HuH-7.5 (cell line): Measurements from ENCODE around the gene HAGHL.

ENCODE experiments used
- DNase-seq: peaks from one replicate; pipeline ENCODE4 v3.0.0; 2011; ENCODE audit warnings: low spot score

HAGHL gene

DNA sequence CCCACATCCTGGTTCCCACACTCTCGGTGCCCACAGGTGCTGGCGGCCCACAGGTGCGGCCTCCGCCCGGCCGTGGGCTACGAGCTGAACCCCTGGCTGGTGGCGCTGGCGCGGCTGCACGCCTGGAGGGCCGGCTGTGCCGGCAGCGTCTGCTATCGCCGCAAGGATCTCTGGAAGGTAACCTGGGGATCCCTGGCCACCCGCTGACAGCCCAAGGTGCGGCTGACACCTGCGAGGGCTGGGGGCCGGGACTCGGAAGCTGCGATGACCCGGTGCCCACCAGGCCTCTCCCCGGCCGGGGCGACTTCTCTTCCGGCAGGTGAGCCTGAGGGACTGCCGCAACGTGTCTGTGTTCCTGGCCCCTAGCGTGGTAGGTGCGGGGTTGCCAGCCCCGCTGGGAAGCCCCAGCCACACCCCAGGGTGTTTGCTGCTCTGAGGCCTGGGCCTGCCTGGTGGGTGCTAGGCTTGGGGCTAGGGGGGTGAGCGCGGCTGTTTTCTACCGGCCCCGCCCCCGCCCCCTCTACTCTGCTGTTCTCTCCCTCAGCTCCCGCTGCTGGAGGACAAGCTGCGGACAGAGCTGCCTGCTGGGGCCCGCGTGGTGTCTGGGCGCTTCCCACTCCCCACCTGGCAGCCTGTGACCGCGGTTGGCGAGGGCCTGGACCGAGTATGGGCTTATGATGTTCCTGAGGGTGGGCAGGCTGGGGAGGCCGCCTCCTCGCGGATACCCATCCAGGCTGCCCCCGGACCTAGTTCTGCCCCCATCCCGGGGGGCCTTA lies 5.0 kb upstream of the HAGHL start:
- no peak for DNase-seq

DNA sequence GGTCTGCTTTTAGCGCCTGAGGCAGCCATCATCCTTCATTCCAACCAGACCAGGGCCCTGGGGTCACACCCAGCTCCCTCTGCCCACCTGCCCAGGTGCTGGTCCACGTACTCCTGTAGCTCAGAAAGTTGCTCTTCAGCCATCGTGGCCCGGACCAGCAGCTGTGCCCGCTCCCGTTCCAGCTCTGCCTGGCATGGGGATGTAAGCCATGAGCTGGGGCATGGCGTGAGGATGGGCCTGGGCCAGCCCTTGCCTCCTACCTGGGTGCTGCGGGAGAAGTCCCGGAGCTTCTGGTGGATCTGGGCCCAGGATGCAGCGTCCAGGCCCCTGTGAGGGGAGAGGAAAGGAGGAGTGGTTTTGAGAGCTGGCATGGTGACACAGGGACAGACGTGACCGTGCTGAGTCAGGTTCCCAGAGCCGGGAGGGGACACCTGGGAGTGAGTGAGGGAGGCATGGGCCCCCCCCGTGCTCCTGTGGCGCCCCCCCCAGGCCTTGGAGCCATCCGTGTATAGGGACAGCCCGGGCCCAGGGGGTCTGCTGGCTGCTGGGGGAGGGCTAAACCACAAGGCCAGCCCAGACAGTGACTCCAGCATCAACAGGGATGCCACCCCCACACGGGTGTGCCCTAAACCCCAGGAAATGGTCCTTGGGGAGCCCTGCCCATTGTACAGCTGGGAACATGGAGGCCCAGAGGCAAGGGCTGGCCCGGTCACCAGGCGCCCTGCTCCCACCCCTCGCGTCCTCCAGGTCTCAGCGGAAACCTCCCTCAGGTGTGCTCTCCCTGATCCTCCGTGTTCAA lies 3.9 kb upstream of the HAGHL start:
- no peak for DNase-seq

DNA sequence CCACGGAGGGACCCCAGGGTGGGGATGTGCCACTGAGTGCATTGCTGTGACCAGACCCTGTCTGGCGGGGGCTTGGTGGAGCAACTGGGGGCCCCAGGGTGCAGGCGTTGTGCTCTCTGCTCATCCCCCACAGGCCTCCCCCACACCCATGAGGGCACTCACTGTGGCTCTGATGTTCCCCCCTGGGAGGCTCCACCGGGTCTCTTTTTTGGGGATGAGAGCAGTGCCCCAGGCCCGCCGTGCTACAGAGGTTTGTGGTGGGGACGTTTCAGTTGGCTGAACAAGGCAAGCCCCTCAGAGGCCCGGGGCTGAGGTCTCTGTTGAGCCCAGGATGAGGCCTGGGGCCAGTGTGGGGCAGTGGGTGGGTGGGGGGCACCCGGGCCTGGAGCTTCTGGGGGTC lies 3.2 kb upstream of the HAGHL start:
- DNase-seq = no peak

DNA sequence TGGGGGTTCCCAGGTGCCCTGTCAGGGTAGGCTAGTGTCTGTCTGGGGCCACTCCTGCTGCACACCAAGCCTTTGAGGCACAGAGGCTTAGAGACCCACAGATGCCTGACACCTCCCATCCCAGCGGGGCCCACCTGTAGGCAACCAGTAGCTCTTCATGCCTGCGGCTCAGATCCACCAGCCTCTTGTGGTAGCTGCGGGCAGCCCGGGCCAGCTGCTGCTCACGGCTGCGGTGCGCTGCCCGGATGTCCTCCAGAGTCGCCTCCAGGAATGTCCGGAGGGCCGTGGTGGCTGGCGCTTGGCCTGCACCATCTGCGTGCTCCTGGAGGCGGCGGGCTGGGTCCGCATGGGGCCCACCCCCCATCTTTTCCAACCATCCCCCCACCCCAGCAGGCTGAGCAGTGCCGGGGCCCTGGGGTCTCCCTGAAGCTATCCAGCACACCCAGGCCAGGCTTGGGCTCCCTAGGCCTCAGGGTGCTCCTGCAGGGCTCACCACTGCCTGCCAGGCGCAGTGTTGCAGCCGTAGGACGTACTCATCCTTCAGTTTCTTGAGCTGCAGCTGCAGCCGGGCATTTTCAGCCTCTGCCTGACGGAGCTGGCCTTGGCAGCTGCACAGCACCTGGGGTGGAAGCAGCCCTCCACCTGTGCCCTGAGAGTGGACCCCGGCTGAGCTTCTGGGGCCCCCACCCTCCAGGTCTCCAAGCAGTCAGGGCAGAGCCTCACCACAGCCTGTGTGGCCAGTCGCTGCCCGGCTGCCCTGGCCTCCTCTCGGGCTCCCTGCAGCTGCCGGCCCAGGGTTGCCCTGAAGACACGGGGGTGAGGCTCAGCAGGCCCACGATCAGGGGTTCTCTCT lies 2.5 kb upstream of the HAGHL start:
- no peak for DNase-seq

DNA sequence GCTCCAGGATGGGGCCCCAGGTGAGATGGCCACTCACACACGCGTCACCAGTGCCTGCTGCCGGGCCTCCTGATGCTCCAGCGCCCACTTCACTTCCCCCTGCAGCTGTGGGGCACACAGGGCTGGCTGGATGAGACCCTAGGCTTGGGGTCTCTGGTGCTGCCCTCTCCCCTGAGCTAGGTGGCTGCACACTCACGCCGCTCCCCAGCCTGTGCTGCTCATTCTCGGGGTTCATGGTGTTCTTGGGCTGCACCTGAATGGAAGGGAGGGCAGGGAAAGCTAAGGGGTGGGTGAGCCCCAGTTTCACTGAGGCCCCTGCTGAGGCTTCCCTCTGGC lies 1.9 kb upstream of the HAGHL start:
- no peak for DNase-seq

DNA sequence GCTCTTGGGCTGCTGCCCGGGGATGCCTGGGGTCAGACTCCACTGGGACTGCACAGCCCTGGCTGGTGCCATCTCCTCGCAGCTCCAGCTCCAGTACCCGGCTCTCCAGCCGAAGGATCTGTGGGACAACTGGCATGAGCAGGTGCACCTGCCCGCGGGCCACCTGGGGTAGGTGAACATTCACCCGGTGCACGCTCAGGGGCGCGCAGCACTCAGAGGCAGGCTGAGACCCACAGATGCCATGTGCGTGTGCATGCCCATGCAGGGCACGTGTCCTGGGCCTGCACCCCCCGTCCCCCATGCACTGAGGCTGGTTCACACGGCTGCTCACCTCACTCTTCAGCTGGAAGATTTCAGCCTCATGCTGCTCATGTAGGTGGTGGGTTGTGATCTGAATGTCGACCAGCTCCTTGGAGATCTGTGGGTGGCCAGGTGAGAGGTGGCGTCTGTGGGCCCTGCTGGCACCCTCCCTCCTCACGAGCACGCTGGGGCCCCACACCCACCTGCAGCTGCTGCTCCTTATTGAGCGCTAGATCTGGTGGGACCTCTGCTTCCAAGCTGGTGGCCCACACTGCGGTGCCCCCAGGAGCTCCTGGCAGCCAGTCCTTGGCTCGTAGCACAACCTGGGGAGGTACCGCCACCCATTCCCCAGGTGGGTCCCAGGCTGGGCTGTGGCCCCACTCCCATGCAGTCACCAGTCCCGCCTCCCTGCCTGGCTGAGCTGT lies 1.3 kb upstream of the HAGHL start:
- DNase-seq = no peak

DNA sequence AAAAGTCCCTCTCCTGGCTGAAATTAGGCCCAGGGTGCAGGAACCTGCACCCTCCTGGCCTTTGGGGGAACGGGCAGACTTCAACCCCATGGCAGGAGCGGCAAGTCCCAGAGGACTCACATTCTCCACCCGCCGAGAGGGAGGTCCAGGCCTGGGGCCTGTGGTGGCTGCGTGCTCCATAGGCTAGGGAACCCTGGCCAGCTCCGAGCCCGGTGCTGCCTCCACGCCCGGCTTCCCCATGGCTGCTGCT lies 793 bp upstream of the HAGHL start:
- no peak for DNase-seq

DNA sequence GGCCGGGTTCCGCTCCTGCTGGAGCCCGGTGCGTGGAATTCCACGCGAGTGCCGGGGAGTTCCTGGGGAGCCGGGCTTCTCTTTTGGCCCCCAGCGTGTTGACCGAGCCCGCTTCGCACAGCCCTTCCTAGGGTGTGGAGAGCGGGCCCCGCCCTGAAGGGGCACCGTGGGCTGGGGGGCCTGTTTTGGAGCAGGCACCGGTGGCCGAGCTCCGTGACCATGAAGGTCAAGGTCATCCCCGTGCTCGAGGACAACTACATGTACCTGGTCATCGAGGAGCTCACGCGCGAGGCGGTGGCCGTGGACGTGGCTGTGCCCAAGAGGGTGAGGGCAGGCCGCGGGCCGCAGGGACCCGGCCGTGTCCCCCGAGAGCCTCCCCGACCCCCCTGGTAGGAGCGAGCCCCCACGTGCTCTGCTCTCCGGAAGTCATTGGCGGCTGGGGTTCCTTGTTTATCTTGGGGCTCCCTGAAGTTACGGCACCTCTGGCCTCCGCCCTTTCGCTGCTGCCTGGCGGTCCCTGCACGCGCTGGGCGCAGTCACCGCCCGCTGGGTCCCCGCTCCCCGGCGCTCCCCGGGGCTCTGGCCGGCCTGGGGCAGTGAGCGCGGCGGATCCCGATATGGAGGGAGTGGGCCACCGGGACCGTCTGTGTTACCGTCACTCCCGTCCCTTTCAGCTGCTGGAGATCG lies 528 bp downstream of the HAGHL start:
- no peak for DNase-seq

DNA sequence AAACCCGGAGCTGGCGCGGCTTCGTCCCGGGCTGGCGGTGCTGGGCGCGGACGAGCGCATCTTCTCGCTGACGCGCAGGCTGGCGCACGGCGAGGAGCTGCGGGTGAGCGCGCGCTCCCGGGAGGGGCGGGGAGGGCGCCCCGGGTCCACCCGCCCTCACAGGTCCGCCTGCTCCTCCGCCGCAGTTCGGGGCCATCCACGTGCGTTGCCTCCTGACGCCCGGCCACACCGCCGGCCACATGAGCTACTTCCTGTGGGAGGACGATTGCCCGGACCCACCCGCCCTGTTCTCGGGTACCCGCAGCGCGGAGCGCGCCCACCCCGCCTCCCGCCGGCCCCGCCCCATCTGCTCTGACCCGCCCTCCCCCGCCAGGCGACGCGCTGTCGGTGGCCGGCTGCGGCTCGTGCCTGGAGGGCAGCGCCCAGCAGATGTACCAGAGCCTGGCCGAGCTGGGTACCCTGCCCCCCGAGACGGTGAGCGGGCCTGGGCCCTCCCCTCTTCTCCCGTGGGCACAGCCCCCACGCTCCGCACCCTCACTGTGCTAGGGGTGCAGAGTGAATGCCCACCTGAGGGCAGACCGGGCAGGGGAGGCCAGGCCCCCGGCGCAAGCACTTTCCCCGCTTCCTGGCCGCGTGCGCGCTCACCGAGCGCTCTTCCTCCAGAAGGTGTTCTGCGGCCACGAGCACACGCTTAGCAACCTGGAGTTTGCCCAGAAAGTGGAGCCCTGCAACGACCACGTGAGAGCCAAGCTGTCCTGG lies 1.4 kb downstream of the HAGHL start:
- peak; percentile 81 for DNase-seq

DNA sequence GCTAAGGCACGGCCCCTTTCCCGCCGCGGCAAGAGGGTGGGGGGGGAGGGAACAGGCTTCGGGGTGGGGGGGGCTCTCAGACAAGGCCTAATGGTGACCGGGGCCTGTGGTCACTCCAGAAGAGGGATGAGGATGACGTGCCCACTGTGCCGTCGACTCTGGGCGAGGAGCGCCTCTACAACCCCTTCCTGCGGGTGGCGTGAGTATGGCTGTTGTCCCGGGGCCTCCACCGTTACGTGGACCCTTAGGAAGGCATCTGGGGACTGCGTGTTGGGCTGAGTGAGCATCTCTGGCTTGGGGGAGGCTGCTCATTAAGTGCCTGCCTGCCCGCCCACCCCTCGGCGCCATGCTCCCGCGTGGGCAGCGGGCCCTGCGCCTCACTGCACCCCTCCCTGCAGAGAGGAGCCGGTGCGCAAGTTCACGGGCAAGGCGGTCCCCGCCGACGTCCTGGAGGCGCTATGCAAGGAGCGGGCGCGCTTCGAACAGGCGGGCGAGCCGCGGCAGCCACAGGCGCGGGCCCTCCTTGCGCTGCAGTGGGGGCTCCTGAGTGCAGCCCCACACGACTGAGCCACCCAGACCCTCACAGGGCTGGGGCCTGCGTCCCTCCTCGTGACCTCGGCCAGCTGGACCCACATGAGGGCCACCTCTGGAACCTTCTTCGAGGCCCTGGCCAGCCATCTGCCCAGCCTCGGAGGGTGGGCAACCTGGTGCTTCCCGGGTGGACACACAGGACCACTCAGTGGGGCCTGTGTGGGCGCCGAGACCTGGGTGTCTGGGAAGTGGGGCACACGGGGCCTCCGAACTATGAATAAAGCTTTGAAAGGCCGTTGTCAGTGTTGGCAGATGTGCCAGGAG lies 2.2 kb downstream of the HAGHL start:
- DNase-seq = no peak

DNA sequence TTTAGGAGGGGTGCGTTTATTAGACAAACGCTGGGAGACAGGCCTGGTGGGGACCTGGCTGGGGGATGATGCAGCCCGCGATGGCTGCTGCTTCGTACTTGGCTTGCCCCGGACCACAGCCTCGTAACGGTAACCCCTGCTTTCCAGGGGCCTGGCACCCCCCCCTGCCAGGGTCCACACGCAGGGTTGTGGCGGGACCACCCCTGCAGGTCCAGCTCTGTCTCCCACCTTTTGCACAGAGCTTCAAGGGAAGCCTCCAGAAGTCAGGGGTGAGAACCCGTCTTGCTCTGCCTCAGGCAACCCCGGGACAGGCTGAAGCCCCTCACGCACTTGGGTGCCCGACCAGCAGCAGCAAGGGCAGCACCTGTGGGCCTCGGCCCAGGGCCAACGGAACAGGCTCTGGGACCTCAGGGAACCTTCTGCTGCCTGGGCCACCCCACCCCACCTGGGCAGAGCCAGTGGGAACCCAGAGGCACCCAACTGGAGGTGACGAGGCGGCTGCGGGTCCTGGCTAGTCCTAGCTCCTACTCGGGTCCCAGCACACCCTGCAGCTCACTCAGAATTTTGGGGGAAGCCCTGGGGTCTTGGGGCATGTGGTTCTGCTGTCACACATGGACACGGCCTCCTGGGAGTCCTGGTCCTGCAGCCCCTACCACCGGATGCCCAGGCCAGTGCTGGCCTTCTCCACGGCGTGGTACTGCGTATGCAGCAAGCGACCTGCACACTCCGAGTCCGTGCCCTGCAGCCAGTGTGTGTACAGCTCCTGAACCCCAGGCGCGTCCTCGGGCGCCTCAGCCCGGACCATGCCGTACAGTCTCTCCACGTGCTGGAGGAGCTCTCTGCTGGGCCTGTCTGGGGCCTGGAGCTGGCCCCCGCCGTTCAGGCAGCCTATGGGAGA lies 3.1 kb downstream of the HAGHL start:
- DNase-seq = no peak

DNA sequence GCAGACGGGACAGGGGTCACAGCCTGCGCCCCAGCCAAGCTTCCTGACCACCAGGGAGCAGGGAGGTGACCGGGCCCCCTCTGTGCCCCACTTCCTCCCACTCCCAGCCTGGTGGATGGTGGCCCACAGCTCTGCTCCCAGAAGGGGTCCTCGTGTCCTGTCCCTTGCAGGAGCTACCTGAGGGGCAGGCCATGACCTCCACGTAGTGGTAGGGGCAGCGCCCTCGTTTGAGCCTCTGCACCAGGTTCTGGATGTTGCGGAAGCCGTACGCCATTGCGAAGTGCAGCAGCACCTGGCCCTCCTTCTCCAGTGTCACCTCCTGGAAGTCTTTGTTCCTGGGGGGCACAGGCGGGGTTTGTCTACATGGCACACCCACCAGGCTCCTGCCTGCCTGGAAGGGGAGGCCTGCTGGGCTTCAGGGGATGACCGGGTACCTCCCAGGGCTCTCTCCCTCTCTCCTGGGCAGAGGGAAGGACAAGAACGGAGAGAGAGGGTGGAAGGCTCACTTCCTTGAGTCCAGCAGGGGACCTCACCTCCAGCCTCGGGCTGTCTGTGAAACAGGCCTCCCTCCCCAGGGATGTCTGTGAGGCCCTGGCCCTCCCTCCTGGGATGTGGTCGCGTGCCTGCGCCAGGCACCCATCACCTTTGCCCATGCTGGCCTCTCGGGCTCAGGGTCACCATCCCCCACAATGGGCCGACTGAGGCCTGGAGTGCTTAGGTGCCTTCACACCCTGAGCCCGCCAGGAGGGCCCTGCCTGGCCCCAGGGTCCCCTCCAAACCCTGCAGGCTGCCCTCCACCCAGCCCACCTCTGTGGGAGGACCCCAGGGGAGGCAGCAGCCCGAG lies 4.0 kb downstream of the HAGHL start:
- no peak for DNase-seq

DNA sequence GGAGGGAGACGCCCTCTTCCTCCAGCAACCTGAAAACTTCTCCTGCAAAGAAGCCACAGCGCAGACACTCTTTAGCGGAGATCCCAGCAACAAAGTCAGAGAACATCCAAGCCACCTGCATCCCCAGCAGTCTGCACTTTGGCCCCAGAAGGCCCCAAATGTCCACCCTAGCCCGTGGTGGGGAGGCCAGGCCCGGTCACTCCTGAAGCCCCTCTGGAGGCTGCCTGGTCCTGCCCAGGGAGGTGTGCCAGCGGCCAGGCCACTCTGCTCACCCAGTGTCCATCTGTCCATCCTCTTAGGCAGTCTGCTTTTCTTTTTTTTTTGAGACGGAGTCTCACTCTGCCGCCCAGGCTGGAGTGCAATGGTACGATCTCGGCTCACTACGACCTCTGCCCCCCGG lies 5.4 kb downstream of the HAGHL start:
- no peak for DNase-seq

DNA sequence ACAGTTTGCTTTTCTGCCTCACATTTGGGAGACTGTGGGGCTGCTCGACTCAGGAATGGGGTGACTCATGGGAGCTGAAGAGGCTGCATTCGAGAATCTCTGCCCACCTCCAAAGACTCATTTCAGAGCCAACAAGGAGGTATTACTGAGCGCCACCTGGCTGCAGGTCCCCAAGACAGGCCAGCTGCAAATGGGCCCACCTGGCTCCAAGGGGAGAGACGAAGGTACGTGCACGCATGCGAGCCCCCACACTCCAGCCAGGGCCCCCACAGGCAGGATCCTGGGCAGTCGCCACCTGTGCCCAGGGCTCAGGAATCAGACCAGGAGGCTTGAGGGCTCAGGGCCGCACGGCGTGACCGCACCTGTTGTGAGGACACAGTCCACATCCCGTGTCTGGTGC lies 6.0 kb downstream of the HAGHL start:
- DNase-seq = no peak

DNA sequence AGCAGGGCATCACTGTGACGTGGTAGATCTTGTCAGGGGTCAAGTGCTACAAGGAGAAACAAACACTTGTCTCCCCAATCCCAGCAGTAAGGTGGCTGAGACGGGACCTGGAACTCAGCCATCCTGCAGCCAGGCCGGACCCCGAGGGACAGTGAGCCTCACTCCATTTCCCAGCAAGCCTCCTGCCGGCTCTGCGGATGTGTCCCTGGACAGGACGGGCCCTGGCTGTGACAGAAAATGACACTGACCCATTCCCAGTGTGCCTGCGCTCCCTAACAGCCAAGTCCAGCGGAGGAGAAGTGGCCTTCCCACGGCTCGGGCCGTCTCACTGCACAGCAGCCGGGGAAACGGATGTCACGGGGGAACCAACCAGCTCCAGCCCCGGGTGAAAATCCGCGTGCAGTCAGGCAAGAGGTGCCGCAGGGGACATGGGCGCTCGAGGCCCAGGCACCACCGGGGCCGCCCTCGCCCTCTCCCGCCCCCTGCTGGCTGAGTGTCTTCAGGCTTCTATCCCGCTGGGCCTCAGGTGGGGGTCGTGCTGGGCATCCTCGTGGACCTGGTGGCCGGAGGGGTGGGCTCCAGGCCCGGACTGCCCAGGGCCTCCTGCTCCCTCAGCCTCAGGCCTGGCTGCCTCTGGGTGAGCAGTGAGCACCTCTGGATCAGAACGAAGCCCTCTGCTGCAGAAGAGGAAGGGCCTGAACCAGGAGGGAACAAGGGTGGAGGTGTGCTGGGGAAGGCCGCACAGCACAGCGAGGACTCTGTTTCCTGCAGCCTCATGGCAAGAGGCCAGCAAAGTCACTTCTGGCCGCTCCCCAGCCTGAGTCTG lies 6.7 kb downstream of the HAGHL start:
- no peak for DNase-seq

DNA sequence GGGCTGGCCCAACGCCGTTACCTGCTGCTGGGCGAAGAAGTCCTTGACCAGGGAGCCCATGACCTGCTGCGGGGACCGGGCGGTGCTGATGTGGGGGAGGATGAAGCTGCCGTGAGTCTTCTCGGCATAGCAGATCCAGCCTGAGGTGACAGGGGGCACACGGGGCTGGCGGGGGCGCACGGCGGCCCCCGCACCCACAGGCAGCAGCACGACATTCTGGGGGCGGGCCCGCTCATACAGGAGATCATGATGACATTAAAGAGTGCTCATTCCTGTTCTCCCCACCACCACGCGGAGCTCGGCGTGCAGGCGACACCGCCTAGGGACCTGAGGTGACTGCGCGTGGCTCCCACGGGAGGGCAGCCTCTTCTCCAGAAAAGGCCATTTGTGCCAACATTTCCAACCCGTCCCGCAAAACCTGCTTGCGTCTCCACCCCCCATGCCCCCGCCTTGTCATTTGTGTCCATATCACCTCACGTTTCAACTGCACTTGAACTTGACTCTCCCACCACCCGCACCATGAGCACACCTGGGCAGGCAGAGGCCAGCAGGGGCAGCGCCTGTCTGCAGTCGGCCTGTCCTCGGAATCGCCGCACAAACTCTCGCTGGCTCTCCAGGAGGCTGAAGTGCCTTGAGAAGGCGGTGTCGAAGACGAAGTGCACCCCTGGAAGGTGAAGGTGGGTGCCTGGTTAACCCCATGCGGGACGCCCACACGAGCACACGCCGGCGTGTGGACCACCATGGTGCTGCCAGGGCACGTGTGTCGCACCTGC lies 7.5 kb downstream of the HAGHL start:
- DNase-seq = no peak
